GM19324 (cell line): Measurements from ENCODE around the gene ELOVL2.

Experiments used
- ATAC-seq: cut with Tn5 transposase; IDR thresholded peaks from one replicate; pipeline ENCODE4 v1.9.1; 2021; ENCODE audit warnings: mild to moderate bottlenecking, moderate library complexity; ENCODE audit not compliant: unreplicated experiment, low FRiP score

ELOVL2 gene

GRCh38 chr6:10945845-10946244 lies 98.3 kb downstream of the ELOVL2 start:
- ATAC-seq = no peak

- no peak for ATAC-seq
These were observed 104.3 kb downstream of the ELOVL2 start for GRCh38 chr6:10939840-10940239.

GRCh38 chr6:10933126-10933525 lies 111.0 kb downstream of the ELOVL2 start:
- ATAC-seq = no peak
